H9 (cell line): ENCODE results near the gene CYTIP. TPM values are rescaled to one million over a fixed set of nuclear protein-coding genes. Genes with fewer than 3 reads are reported as not detected.
"Not testable (repeated sequence)": the region's sequence is repeated elsewhere in the genome, so short reads cannot be mapped to it uniquely, and the experiment has no call there.

Experiments
- DNase-seq: peaks from one replicate; pipeline ENCODE4 v3.0.0-alpha.2; 2017
- H2AFZ ChIP-seq: one replicate; pipeline ENCODE4 v1.6.1; 2013; ENCODE audit warnings: mild to moderate bottlenecking, low read length, control low read depth, moderate library complexity
- H2AK5ac ChIP-seq: 2 replicates; pipeline ENCODE4 v1.6.1; 2013; ENCODE audit warnings: low read length, control low read depth, mixed read lengths; ENCODE audit not compliant: insufficient read length
- H2BK120ac ChIP-seq: one replicate; pipeline ENCODE4 v1.6.1; 2013; ENCODE audit warnings: low read depth, mild to moderate bottlenecking, low read length, control low read depth, inconsistent platforms; ENCODE audit not compliant: poor library complexity, severe bottlenecking
- H2BK12ac ChIP-seq: 2 replicates; pipeline ENCODE4 v1.6.1; 2013; ENCODE audit warnings: low read length, control low read depth, mixed read lengths, low read depth; ENCODE audit not compliant: insufficient read length
- H2BK15ac ChIP-seq: 2 replicates; pipeline ENCODE4 v1.6.1; 2013; ENCODE audit warnings: low read depth, low read length, control low read depth
- H2BK20ac ChIP-seq: one replicate; pipeline ENCODE4 v1.6.1; 2013; ENCODE audit warnings: low read depth, mild to moderate bottlenecking, low read length, control low read depth, inconsistent platforms; ENCODE audit not compliant: poor library complexity, severe bottlenecking
- H2BK5ac ChIP-seq: 2 replicates; pipeline ENCODE4 v1.6.1; 2013; ENCODE audit warnings: low read length, control low read depth, mixed read lengths; ENCODE audit not compliant: insufficient read length
- H3K14ac ChIP-seq: 2 replicates; pipeline ENCODE4 v1.6.1; 2013; ENCODE audit warnings: low read length, control low read depth; ENCODE audit not compliant: insufficient read depth
- H3K18ac ChIP-seq: 2 replicates; pipeline ENCODE4 v1.6.1; 2013; ENCODE audit warnings: low read depth, mild to moderate bottlenecking, mixed read lengths, low read length, control low read depth; ENCODE audit not compliant: insufficient read length
- H3K23ac ChIP-seq: 2 replicates; pipeline ENCODE4 v1.6.1; 2013; ENCODE audit warnings: low read length, control low read depth, mixed read lengths, low read depth; ENCODE audit not compliant: insufficient read length
- H3K23me2 ChIP-seq: 2 replicates; pipeline ENCODE4 v1.6.1; 2013; ENCODE audit warnings: low read depth, mild to moderate bottlenecking, mixed read lengths, low read length, control low read depth; ENCODE audit not compliant: insufficient read length, poor library complexity, severe bottlenecking
- H3K27ac ChIP-seq: 2 replicates; pipeline ENCODE4 v1.5.1; 2013; ENCODE audit warnings: low read length, control low read depth, mixed read lengths, low read depth; ENCODE audit not compliant: insufficient read length
- H3K27me3 ChIP-seq: 2 replicates; pipeline ENCODE4 v1.6.1; 2013; ENCODE audit warnings: low read length, control low read depth, inconsistent platforms; ENCODE audit not compliant: insufficient read depth
- H3K4ac ChIP-seq: 2 replicates; pipeline ENCODE4 v1.6.1; 2013; ENCODE audit warnings: low read depth, mild to moderate bottlenecking, control low read depth, inconsistent platforms, low read length, moderate library complexity
- H3K4me1 ChIP-seq: 2 replicates; pipeline ENCODE4 v1.6.1; 2013; ENCODE audit warnings: low read length, control low read depth, inconsistent platforms; ENCODE audit not compliant: insufficient read depth
- H3K4me2 ChIP-seq: 2 replicates; pipeline ENCODE4 v1.6.1; 2013; ENCODE audit warnings: low read length, control low read depth, mixed read lengths; ENCODE audit not compliant: insufficient read length, insufficient read depth
- H3K56ac ChIP-seq: 2 replicates; pipeline ENCODE4 v1.6.1; 2013; ENCODE audit warnings: low read depth, mild to moderate bottlenecking, mixed read lengths, low read length, control low read depth; ENCODE audit not compliant: insufficient read length
- H3K79me1 ChIP-seq: 2 replicates; pipeline ENCODE4 v1.6.1; 2013; ENCODE audit warnings: low read depth, mild to moderate bottlenecking, moderate library complexity, low read length, control low read depth, inconsistent platforms; ENCODE audit not compliant: insufficient read depth, poor library complexity, severe bottlenecking
- H3K79me2 ChIP-seq: 2 replicates; pipeline ENCODE4 v1.6.1; 2013; ENCODE audit warnings: low read length, control low read depth, inconsistent platforms; ENCODE audit not compliant: insufficient read depth
- H3K9ac ChIP-seq: 2 replicates; pipeline ENCODE4 v1.6.1; 2013; ENCODE audit warnings: low read length, control low read depth, mixed read lengths; ENCODE audit not compliant: insufficient read length; ENCODE audit errors: extremely low read depth
- H3K9me3 ChIP-seq: one replicate; pipeline ENCODE4 v1.6.1; 2013; ENCODE audit warnings: low read depth, low read length, inconsistent platforms; ENCODE audit not compliant: control insufficient read depth
- H3T11ph ChIP-seq: one replicate; pipeline ENCODE4 v1.6.1; 2013; ENCODE audit warnings: mild to moderate bottlenecking, low read length, control low read depth, inconsistent platforms
- H4K20me1 ChIP-seq: one replicate; pipeline ENCODE4 v1.6.1; 2013; ENCODE audit not compliant: control insufficient read depth, insufficient read length, insufficient read depth
- H4K5ac ChIP-seq: 2 replicates; pipeline ENCODE4 v1.6.1; 2013; ENCODE audit warnings: low read depth, mild to moderate bottlenecking, mixed read lengths, low read length, control low read depth; ENCODE audit not compliant: insufficient read length
- H4K8ac ChIP-seq: replicated peaks from 2 replicates; pipeline ENCODE4 v1.6.1; 2013; ENCODE audit warnings: low read length, control low read depth, mixed read lengths, low read depth; ENCODE audit not compliant: insufficient read length
- H4K91ac ChIP-seq: 2 replicates; pipeline ENCODE4 v1.6.1; 2013; ENCODE audit warnings: low read depth, mild to moderate bottlenecking, moderate library complexity, mixed read lengths, low read length, control low read depth; ENCODE audit not compliant: insufficient read length
- H3K27ac Mint-ChIP-seq, 3 experiments: 2 replicates in 2 of 3; 3 replicates in 1 of 3; pipeline ENCODE4 v1.8.0; 2020 to 2021; ENCODE audit warnings: mixed read lengths in 3 of 3, mild to moderate bottlenecking in 1 of 3, moderate library complexity in 1 of 3
- H3K27me3 Mint-ChIP-seq: 2 replicates; pipeline ENCODE4 v1.8.0; 2021; ENCODE audit warnings: low read depth, mild to moderate bottlenecking, moderate library complexity, mixed read lengths
- H3K36me3 Mint-ChIP-seq, 3 experiments: 2 replicates in 2 of 3; 3 replicates in 1 of 3; pipeline ENCODE4 v1.8.0; 2020 to 2021; ENCODE audit warnings: low read depth in 3 of 3, mixed read lengths in 3 of 3; ENCODE audit not compliant: insufficient read depth in 1 of 3
- H3K4me1 Mint-ChIP-seq, 2 experiments: 2 replicates each; pipeline ENCODE4 v1.8.0; 2020; ENCODE audit warnings: mixed read lengths in 2 of 2
- H3K4me3 Mint-ChIP-seq, 2 experiments: 2 replicates in 1 of 2; 3 replicates in 1 of 2; pipeline ENCODE4 v1.8.0; 2020 to 2021; ENCODE audit warnings: mild to moderate bottlenecking in 2 of 2, mixed read lengths in 2 of 2, moderate library complexity in 1 of 2
- H3K9me3 Mint-ChIP-seq, 2 experiments: 2 replicates in 1 of 2; 3 replicates in 1 of 2; pipeline ENCODE4 v1.8.0; 2020; ENCODE audit warnings: mild to moderate bottlenecking in 2 of 2, mixed read lengths in 2 of 2, moderate library complexity in 1 of 2
- WGBS: extraction: QIAGEN DNeasy Blood & Tissue Kit; methylation state at CpG from one replicate; pipeline ENCODE4 v1.1.7; 2013; ENCODE audit warnings: missing lambda C conversion rate, low lambda C conversion rate, mixed read lengths; ENCODE audit not compliant: insufficient read length; ENCODE audit errors: extremely low coverage; 5-methylcytosine and 5-hydroxymethylcytosine counted together
- total RNA-seq: library from RNA; stranded (reverse); gene quantifications from 2 replicates; pipeline ENCODE4 v1.2.1, GENCODE V29; 2021
- TF ChIP-seq, protein P1 (sequence below): fragments of 200-600 bp; sonication (generic); conservative IDR thresholded peaks from 3 replicates; pipeline ENCODE4 v1.8.0; 2021; ENCODE audit warnings: antibody characterized with exemption, mild to moderate bottlenecking

The CYTIP gene
- total RNA-seq, 1 experiment from 2014 or later, result 0.28 TPM

- no peaks in the 10 kb centered on the region for H3K9me3 ChIP-seq
- H2BK15ac ChIP-seq, result no peak overlapping the region
- H4K8ac ChIP-seq, result no peak overlapping the region
- no peak overlapping the region for H3K56ac ChIP-seq
- H3K79me1 ChIP-seq, result no peaks in the 10 kb centered on the region
- Mint-ChIP-seq H3K27me3 (peaks cover 3% of the 10 kb centered on the region; the same call in 1 of the 2 replicates), H3K27ac (no peak overlapping the region; a peak in 1 of 7 replicates), H3K4me1 (no peaks in the 10 kb centered on the region), H3K9me3 (peaks cover 0 to 2% of the 10 kb centered on the region in 2 experiments; a peak in 3 of 5 replicates), H3K36me3 (no peaks in the 10 kb centered on the region), H3K4me3 (no peak overlapping the region)
- H3K14ac ChIP-seq, result no peak overlapping the region
- H3K27me3 ChIP-seq, result no peaks in the 10 kb centered on the region
- no peaks in the 10 kb centered on the region for H3K79me2 ChIP-seq
- H3K23me2 ChIP-seq, result no peaks in the 10 kb centered on the region
- DNase-seq, result no peak
- H4K20me1 ChIP-seq, result no peaks in the 10 kb centered on the region
- no peak overlapping the region for H2BK12ac ChIP-seq
- H2BK5ac ChIP-seq, result no peak overlapping the region
- no peak overlapping the region for H3K9ac ChIP-seq
- TF ChIP-seq, protein P1, sequence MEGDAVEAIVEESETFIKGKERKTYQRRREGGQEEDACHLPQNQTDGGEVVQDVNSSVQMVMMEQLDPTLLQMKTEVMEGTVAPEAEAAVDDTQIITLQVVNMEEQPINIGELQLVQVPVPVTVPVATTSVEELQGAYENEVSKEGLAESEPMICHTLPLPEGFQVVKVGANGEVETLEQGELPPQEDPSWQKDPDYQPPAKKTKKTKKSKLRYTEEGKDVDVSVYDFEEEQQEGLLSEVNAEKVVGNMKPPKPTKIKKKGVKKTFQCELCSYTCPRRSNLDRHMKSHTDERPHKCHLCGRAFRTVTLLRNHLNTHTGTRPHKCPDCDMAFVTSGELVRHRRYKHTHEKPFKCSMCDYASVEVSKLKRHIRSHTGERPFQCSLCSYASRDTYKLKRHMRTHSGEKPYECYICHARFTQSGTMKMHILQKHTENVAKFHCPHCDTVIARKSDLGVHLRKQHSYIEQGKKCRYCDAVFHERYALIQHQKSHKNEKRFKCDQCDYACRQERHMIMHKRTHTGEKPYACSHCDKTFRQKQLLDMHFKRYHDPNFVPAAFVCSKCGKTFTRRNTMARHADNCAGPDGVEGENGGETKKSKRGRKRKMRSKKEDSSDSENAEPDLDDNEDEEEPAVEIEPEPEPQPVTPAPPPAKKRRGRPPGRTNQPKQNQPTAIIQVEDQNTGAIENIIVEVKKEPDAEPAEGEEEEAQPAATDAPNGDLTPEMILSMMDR, result no peak
- no peak overlapping the region for H3K23ac ChIP-seq
- no peak overlapping the region for H3K4me2 ChIP-seq
- no peak overlapping the region for H2BK120ac ChIP-seq
- no peaks in the 10 kb centered on the region for H3K4me1 ChIP-seq
- no CpG with 5 or more reads among the region's 2 CpGs for WGBS
- H3K18ac ChIP-seq, result no peak overlapping the region
- no peak overlapping the region for H3K27ac ChIP-seq
- H2AK5ac ChIP-seq, result no peak overlapping the region
- no peak overlapping the region for H2AFZ ChIP-seq
- no peak overlapping the region for H3K4ac ChIP-seq
- no peak overlapping the region for H2BK20ac ChIP-seq
- H3T11ph ChIP-seq, result no peak overlapping the region
- no peak overlapping the region for H4K5ac ChIP-seq
- H4K91ac ChIP-seq, result no peak overlapping the region
Measured at GRCh38 chr2:157404363-157404762, 39.5 kb downstream of the CYTIP start.

DNA sequence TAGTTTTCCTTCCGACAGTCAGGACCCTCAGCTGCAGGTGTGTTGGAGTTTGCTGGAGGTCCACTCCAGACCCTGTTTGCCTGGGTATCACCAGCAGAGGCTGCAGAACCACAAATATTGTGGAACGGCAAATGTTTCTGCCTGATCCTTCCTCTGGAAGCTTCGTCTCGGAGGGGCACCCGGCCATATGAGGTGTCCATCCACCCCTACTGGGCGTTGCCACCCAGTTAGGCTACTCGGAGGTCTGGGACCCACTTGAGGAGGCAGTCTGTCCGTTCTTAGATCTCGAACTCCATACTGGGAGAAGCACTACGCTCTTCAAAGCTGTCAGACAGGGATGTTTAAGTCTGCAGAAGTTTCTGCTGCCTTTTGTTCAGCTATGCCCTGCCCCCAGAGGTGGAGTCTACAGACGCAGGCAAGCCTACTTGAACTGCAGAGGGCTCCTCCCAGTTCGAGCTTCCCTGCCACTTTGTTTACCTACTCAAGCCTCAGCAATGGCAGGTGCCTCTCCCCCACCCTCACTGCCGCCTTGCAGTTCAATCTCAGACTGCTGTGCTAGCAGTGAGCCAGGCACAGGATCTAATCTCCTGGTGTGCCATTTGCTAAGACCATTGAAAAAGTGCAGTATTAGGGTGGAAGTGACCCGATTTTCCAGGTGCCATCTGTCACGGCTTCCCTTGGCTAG lies 40.9 kb downstream of the CYTIP start:
- H2BK5ac ChIP-seq, H4K5ac ChIP-seq, H3K4me1 Mint-ChIP-seq, H3K9me3 ChIP-seq, H4K8ac ChIP-seq, H2BK120ac ChIP-seq, H3K27me3 Mint-ChIP-seq, H3K56ac ChIP-seq, H3K27ac ChIP-seq, H3K4me3 Mint-ChIP-seq, H2BK15ac ChIP-seq, H3T11ph ChIP-seq, H2AFZ ChIP-seq, H2BK20ac ChIP-seq, H3K23me2 ChIP-seq, H3K18ac ChIP-seq, H3K36me3 Mint-ChIP-seq, H2AK5ac ChIP-seq, H3K79me1 ChIP-seq, H3K4me1 ChIP-seq, H3K27me3 ChIP-seq, H4K91ac ChIP-seq, H4K20me1 ChIP-seq, H3K4me2 ChIP-seq, H3K9ac ChIP-seq, H3K27ac Mint-ChIP-seq, H3K79me2 ChIP-seq, H3K14ac ChIP-seq, H2BK12ac ChIP-seq, H3K4ac ChIP-seq, H3K23ac ChIP-seq: not testable (repeated sequence)
- DNase-seq, result peak; percentile 40
- no CpG with 5 or more reads among the region's 15 CpGs for whole genome bisulfite sequencing
- H3K9me3 Mint-ChIP-seq, result peaks cover 0 to 11% of the 10 kb centered on the region in 2 experiments; a peak in 4 of 5 replicates
